Neutrophil (primary cell): Measurements from ENCODE around the gene HIGD1C.
"Not testable (repeated sequence)": the region's sequence is repeated elsewhere in the genome, so short reads cannot be mapped to it uniquely, and the experiment has no call there.

Source experiments
- H3K27ac ChIP-seq: fragments of 200-600 bp; sonication (generic); 2 replicates; pipeline ENCODE4 v1.5.1; 2016; ENCODE audit warnings: mild to moderate bottlenecking, moderate library complexity
- H3K27me3 ChIP-seq: fragments of 200-600 bp; sonication (generic); 2 replicates; pipeline ENCODE4 v1.6.0; 2016; ENCODE audit warnings: mild to moderate bottlenecking
- H3K36me3 ChIP-seq: fragments of 200-600 bp; sonication (generic); 2 replicates; pipeline ENCODE4 v1.5.1; 2017
- H3K4me1 ChIP-seq, 2 experiments: fragments of 200-600 bp in 1 of 2; sonication (generic) in 1 of 2; 1 replicate in 1 of 2; 2 replicates in 1 of 2; pipeline versions ENCODE4 v1.5.1 to v1.6.1; 2013 to 2016; ENCODE audit warnings: low read depth in 1 of 2, low read length in 1 of 2, mild to moderate bottlenecking in 1 of 2, moderate library complexity in 1 of 2; ENCODE audit not compliant: control insufficient read depth in 1 of 2, insufficient read depth in 1 of 2
- H3K4me3 ChIP-seq, 2 experiments: fragments of 200-600 bp in 1 of 2; sonication (generic) in 1 of 2; 1 replicate in 1 of 2; 2 replicates in 1 of 2; pipeline ENCODE4 v1.5.1; 2013 to 2016; ENCODE audit warnings: low read depth in 1 of 2, low read length in 1 of 2, mild to moderate bottlenecking in 1 of 2, moderate library complexity in 1 of 2
- H3K9me3 ChIP-seq: fragments of 200-600 bp; sonication (generic); 2 replicates; pipeline ENCODE4 v1.5.1; 2016
- CTCF ChIP-seq: fragments of 200-600 bp; sonication (generic); IDR thresholded peaks from 2 replicates; pipeline ENCODE4 v1.5.1; 2016; ENCODE audit warnings: antibody characterized with exemption

HIGD1C gene

GRCh38 chr12:50925342-50925651 is 27.0 kb upstream of the HIGD1C start:
- Histone ChIP-seq H3K4me3 (peak overlapping the region; percentile 55 to 63), H3K27me3 (no peaks in the 10 kb centered on the region), H3K27ac (peak overlapping the region; percentile 67), H3K9me3 (no peaks in the 10 kb centered on the region), H3K4me1 (peaks cover 51% of the 10 kb centered on the region in 2 experiments), H3K36me3 (no peaks in the 10 kb centered on the region)
- TF ChIP-seq CTCF: no peak

GRCh38 chr12:50925920-50926319 is 26.4 kb upstream of the HIGD1C start:
- H3K27ac ChIP-seq: peak overlapping the region; percentile 47
- TF ChIP-seq CTCF: no peak
- no peaks in the 10 kb centered on the region for H3K36me3 ChIP-seq
- H3K4me1 ChIP-seq: peaks cover 51% of the 10 kb centered on the region in 2 experiments
- no peaks in the 10 kb centered on the region for H3K9me3 ChIP-seq
- H3K4me3 ChIP-seq: no peak overlapping the region
- no peaks in the 10 kb centered on the region for H3K27me3 ChIP-seq

- no peak overlapping the region for H3K4me3 ChIP-seq
- peak overlapping the region; percentile 47 for H3K27ac ChIP-seq
- TF ChIP-seq CTCF: no peak
- no peaks in the 10 kb centered on the region for H3K36me3 ChIP-seq
- no peaks in the 10 kb centered on the region for H3K27me3 ChIP-seq
- peaks cover 51% of the 10 kb centered on the region in 2 experiments for H3K4me1 ChIP-seq
- H3K9me3 ChIP-seq: no peaks in the 10 kb centered on the region
Measured at GRCh38 chr12:50926415-50926814, 25.9 kb upstream of the HIGD1C start.

- not testable (repeated sequence) for H3K36me3 ChIP-seq, H3K27me3 ChIP-seq, H3K9me3 ChIP-seq, H3K4me3 ChIP-seq
- peak overlapping the region; percentile 47 for H3K27ac ChIP-seq
- H3K4me1 ChIP-seq: peaks cover 51% of the 10 kb centered on the region in 2 experiments
Measured at GRCh38 chr12:50926932-50927331, 25.4 kb upstream of the HIGD1C start.

- H3K27me3 ChIP-seq: no peaks in the 10 kb centered on the region
- no peak overlapping the region for H3K4me3 ChIP-seq
- peaks cover 51 to 52% of the 10 kb centered on the region in 2 experiments for H3K4me1 ChIP-seq
- H3K27ac ChIP-seq: peak overlapping the region; percentile 47
- no peaks in the 10 kb centered on the region for H3K9me3 ChIP-seq
- H3K36me3 ChIP-seq: no peaks in the 10 kb centered on the region
- no peak for TF ChIP-seq CTCF
Measured at GRCh38 chr12:50927356-50927755, 25.0 kb upstream of the HIGD1C start.

- Histone ChIP-seq H3K4me3 (no peak overlapping the region), H3K36me3 (no peaks in the 10 kb centered on the region), H3K4me1 (peaks cover 54 to 56% of the 10 kb centered on the region in 2 experiments), H3K27me3 (no peaks in the 10 kb centered on the region), H3K9me3 (no peaks in the 10 kb centered on the region), H3K27ac (peak overlapping the region; percentile 7)
- TF ChIP-seq CTCF: no peak
Measured at GRCh38 chr12:50927766-50928224, 24.5 kb upstream of the HIGD1C start.
